Measurements from ENCODE around the gene APBB1IP. TPM values are rescaled to one million over a fixed set of nuclear protein-coding genes. Genes with fewer than 3 reads are reported as not detected.

Gene APBB1IP
- total RNA-seq, 3 donors from 2014 or later = 2.9 to 8.4 (median 8.1) TPM

GRCh38 chr10:26556748-26557640 is 118.9 kb downstream of the APBB1IP start:
- intact Hi-C loops (cut with DNase I, micrococcal nuclease) = loop anchor here in 1 of 2 donors (5.0 to 10.0 kb wide), 2 partner anchors 220 to 832 kb away; no protein-coding TSS in a partner anchor
- Histone ChIP-seq H3K4me3 (no peak overlapping the region), H3K36me3 (ENCODE audit: low read depth) (no peaks in the 10 kb centered on the region), H3K4me1 (ENCODE audit: low read depth) (no peaks in the 10 kb centered on the region), H3K9me3 (no peaks in the 10 kb centered on the region)
- ATAC-seq (peak; percentile 61), DNase-seq (peak in 1 of 3 donors; percentile 23)
- TF ChIP-seq CTCF (IDR thresholded peaks at IDR 0.05) = peak; percentile 48

DNA sequence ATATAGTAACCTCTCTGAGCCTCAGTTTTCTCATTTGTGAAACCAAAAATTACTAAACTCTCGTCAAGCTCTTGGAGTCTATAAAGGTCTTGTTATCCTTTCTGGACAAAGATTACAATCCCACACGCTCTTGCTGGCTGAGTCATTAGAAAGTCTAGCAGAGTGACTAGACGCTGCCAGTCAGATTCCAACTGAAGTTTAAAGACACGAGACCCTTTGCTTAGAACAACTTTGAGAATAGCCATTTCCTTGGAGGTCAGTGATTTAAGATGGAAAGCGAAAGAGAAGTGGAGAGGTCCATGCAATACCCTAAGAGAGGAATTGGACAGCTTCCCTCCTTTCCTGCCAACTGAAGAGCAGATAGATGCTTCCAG is 119.5 kb downstream of the APBB1IP start:
- Histone ChIP-seq H3K36me3 (ENCODE audit: low read depth) (no peaks in the 10 kb centered on the region), H3K4me3 (no peak overlapping the region), H3K4me1 (ENCODE audit: low read depth) (no peaks in the 10 kb centered on the region), H3K9me3 (no peaks in the 10 kb centered on the region)
- ATAC-seq (no peak), DNase-seq (no peak)
- intact Hi-C loops (cut with DNase I, micrococcal nuclease) = loop anchor here in 1 of 2 donors (5.0 to 10.0 kb wide), 2 partner anchors 220 to 833 kb away; no protein-coding TSS in a partner anchor
- no peak for TF ChIP-seq CTCF (IDR thresholded peaks at IDR 0.05)

- intact Hi-C loops (cut with DNase I, micrococcal nuclease) = no loop called here
- TF ChIP-seq CTCF (IDR thresholded peaks at IDR 0.05) = no peak
- Histone ChIP-seq H3K9me3 (no peaks in the 10 kb centered on the region), H3K4me1 (ENCODE audit: low read depth) (no peaks in the 10 kb centered on the region), H3K4me3 (no peak overlapping the region), H3K36me3 (ENCODE audit: low read depth) (no peaks in the 10 kb centered on the region)
- ATAC-seq (no peak), DNase-seq (no peak)
Measured at GRCh38 chr10:26566525-26567350, 128.6 kb downstream of the APBB1IP start.

DNA sequence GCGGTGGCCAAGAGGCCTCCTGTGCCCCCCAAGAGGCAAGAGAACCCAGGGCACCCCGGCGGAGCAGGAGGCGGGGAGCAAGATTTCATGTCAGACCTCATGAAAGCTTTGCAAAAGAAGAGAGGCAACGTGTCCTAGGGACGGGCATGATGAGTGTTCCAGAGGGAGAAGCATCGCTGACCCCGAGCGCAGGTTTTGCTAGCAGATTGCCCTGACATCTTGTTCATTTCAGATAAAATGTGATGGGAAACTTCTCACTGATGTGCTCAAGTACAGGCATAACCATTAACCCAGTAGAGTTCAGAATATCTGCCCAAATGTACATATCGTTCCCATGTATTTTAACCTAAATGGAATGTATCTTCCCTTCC is 129.2 kb downstream of the APBB1IP start:
- no peaks in the 10 kb centered on the region for H3K36me3 ChIP-seq (ENCODE audit: low read depth)
- intact Hi-C loops (cut with DNase I, micrococcal nuclease) = no loop called here
- DNase-seq (no peak), ATAC-seq (no peak)
- no peak for TF ChIP-seq CTCF (IDR thresholded peaks at IDR 0.05)
- no peaks in the 10 kb centered on the region for H3K9me3 ChIP-seq
- no peaks in the 10 kb centered on the region for H3K4me1 ChIP-seq (ENCODE audit: low read depth)
- H3K4me3 ChIP-seq = no peak overlapping the region

GRCh38 chr10:26571655-26572054 is 133.5 kb downstream of the APBB1IP start:
- TF ChIP-seq CTCF (IDR thresholded peaks at IDR 0.05) = no peak
- Histone ChIP-seq H3K9me3 (no peaks in the 10 kb centered on the region), H3K4me3 (no peak overlapping the region), H3K36me3 (ENCODE audit: low read depth) (no peaks in the 10 kb centered on the region), H3K4me1 (ENCODE audit: low read depth) (no peaks in the 10 kb centered on the region)
- intact Hi-C loops (cut with DNase I, micrococcal nuclease) = no loop called here
- DNase-seq (no peak), ATAC-seq (no peak)

Measured in mucosa of descending colon (tissue), 3 donors.